Stomach (tissue), 9 donors: ENCODE measurements around the gene LCE2B. TPM values are rescaled to one million over a fixed set of nuclear protein-coding genes. Genes with fewer than 3 reads are reported as not detected.
"Not testable (repeated sequence)": the region's sequence is repeated elsewhere in the genome, so short reads cannot be mapped to it uniquely, and the experiment has no call there.

Experiments used
- DNase-seq, 2 donors: peaks; one replicate each; pipeline versions ENCODE4 v3.0.0 to v3.0.0-alpha.2; 2013 to 2019
- H3K27ac ChIP-seq, 5 donors: fragments of 200-600 bp in 4 of 5; sonication (generic) in 4 of 5; one replicate each; pipeline ENCODE4 v1.5.1; 2013 to 2019; ENCODE audit warnings: mild to moderate bottlenecking in 1 of 5, moderate library complexity in 1 of 5
- H3K27me3 ChIP-seq, 3 donors: fragments of 200-600 bp; sonication (generic); one replicate each; pipeline ENCODE4 v1.5.1; 2017 to 2019; ENCODE audit warnings: mixed run types in 1 of 3
- H3K36me3 ChIP-seq, 4 donors: fragments of 200-600 bp; sonication (generic); 1 replicate in 3 of 4; 2 replicates in 1 of 4; pipeline ENCODE4 v1.5.1; 2016 to 2019
- H3K4me1 ChIP-seq, 4 donors: fragments of 200-600 bp; sonication (generic); one replicate each; pipeline ENCODE4 v1.5.1; 2016 to 2019
- H3K4me3 ChIP-seq, 4 donors: fragments of 200-600 bp; sonication (generic) in 3 of 4; one replicate each; pipeline ENCODE4 v1.5.1; 2016 to 2019; ENCODE audit warnings: mild to moderate bottlenecking in 1 of 4
- H3K9me3 ChIP-seq, 4 donors: fragments of 200-600 bp; sonication (generic); one replicate each; pipeline ENCODE4 v1.5.1; 2016 to 2019
- EP300 ChIP-seq: sonication (generic); formaldehyde crosslinking; IDR thresholded peaks from one replicate; pipeline ENCODE4 v1.6.1; 2017; ENCODE audit warnings: antibody characterized with exemption
- POLR2A ChIP-seq, 4 donors: fragments of 450-650 bp; IDR thresholded peaks; one replicate each; pipeline ENCODE4 v1.6.1; 2016; ENCODE audit warnings: antibody characterized with exemption in 4 of 4, control low read depth in 2 of 4, mild to moderate bottlenecking in 1 of 4, moderate library complexity in 1 of 4
- POLR2AphosphoS5 ChIP-seq, 3 donors: sonication (generic); formaldehyde crosslinking; IDR thresholded peaks; one replicate each; pipeline ENCODE4 v1.6.1; 2016; ENCODE audit warnings: antibody characterized with exemption in 3 of 3
- WGBS, 5 donors: extraction: QIAGEN DNeasy Blood & Tissue Kit in 3 of 5; methylation state at CpG; one replicate each; pipeline versions ENCODE4 v1.1.5 to v1.1.7; 2013 to 2018; 5-methylcytosine and 5-hydroxymethylcytosine counted together
- intact Hi-C: fragments of 100-400 bp; cut with DNase I; formaldehyde crosslinking; loops from one replicate; pipeline ENCODE4 v1.15.1; 2023; ENCODE audit warnings: low total_unique reads
- polyA plus RNA-seq, 3 donors: library from polyadenylated mRNA; stranded (reverse); fragments of 200-250 nt; gene quantifications; one replicate each; pipeline ENCODE4 v1.2.3, GENCODE V29; 2013
- total RNA-seq, 5 donors: library from RNA; depleted of rRNA; stranded (reverse); fragments of >200 nt; gene quantifications; one replicate each; pipeline versions ENCODE4 v1.1.0 to v1.2.3, GENCODE V29; 2014 to 2016
- TF ChIP-seq, protein P1 (sequence below), 7 experiments: fragments of 450-650 bp in 4 of 7; fragments of 200-600 bp in 3 of 7; sonication (generic) in 3 of 7; IDR thresholded peaks; one replicate each; pipeline ENCODE4 v1.5.1; 2016 to 2019; ENCODE audit warnings: antibody characterized with exemption in 7 of 7, control low read depth in 2 of 7, mild to moderate bottlenecking in 1 of 7
- donor health status: healthy with polysubstance abuse.
- donor health status: Bipolar disorder and iron deficiency.
- donor health status: healthy.

LCE2B gene
- total and polyA plus RNA-seq, 8 donors = not detected

DNA sequence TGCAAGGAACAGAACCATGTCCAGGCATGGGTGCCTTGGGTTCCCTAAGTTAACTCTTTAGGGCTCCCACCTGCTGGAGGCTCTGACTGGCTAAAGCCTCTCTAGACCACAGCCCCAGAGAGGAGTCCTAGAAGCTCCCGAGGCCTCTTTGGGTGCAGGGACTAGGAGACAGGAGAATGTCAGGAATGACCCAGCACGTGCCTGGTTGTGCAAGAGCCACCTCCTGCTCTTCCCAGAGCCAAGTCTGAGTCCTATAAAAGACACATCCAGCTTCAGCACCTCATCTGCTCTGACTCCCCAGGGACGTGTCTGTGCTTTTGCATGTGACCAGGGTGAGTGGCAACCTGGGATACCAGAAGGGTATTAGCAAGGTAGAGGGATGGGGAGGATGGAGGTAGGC lies 22.8 kb upstream of the LCE2B start, which contains the start of gene LCE2D:
Gene LCE2D, plus strand, starts transcription at position 283 of the 400 bp plus-strand sequence. CDS start 726 bp downstream, outside the sequence.
- no peak within 1 kb of the TSS for H3K27ac ChIP-seq
- intact Hi-C loops = no loop called here
- H3K27me3 ChIP-seq = peaks cover 0 to 13% (median 0%) of the 10 kb centered on the region in 3 donors
- no peaks in the 10 kb centered on the region for H3K4me1 ChIP-seq
- H3K9me3 ChIP-seq = no peaks in the 10 kb centered on the region
- H3K4me3 ChIP-seq = no peak within 1 kb of the TSS
- WGBS, 5 donors = 59 to 72% (median 64%) methylated on average over 3 of the region's 3 CpGs
- no peaks in the 10 kb centered on the region for H3K36me3 ChIP-seq
- TF ChIP-seq, protein P1, sequence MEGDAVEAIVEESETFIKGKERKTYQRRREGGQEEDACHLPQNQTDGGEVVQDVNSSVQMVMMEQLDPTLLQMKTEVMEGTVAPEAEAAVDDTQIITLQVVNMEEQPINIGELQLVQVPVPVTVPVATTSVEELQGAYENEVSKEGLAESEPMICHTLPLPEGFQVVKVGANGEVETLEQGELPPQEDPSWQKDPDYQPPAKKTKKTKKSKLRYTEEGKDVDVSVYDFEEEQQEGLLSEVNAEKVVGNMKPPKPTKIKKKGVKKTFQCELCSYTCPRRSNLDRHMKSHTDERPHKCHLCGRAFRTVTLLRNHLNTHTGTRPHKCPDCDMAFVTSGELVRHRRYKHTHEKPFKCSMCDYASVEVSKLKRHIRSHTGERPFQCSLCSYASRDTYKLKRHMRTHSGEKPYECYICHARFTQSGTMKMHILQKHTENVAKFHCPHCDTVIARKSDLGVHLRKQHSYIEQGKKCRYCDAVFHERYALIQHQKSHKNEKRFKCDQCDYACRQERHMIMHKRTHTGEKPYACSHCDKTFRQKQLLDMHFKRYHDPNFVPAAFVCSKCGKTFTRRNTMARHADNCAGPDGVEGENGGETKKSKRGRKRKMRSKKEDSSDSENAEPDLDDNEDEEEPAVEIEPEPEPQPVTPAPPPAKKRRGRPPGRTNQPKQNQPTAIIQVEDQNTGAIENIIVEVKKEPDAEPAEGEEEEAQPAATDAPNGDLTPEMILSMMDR (IDR thresholded peaks at IDR 0.05) = no peak
- TF ChIP-seq POLR2AphosphoS5 (IDR thresholded peaks at IDR 0.05) (no peak), EP300 (no peak), POLR2A (IDR thresholded peaks at IDR 0.05) (no peak)
- DNase-seq = no peak

DNA sequence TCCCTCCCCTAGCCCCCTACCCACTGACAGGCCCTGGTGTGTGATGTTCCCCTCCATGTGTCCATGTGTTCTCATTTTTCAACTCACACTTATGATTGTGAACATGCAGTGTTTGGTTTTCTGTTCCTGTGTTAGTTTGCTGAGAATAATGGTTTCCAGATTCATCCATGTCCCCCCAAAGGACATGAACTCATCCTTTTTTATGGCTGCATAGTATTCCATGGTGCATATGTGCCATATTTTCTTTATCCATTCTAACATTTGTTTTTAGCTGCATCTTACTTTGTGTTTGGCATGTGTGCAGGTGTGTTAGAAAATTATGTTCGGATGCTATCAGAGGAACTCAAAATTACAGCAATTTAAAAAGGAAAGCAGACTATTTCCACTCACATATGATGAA lies 19.8 kb upstream of the LCE2B start:
- intact Hi-C loops, H3K9me3 ChIP-seq, DNase-seq, H3K4me1 ChIP-seq, H3K4me3 ChIP-seq, H3K36me3 ChIP-seq, H3K27ac ChIP-seq: not testable (repeated sequence)
- H3K27me3 ChIP-seq = peaks cover 0 to 13% (median 0%) of the 10 kb centered on the region in 3 donors
- WGBS, 5 donors = 87 to 95% (median 91%) methylated on average over 1 of the region's 1 CpG

DNA sequence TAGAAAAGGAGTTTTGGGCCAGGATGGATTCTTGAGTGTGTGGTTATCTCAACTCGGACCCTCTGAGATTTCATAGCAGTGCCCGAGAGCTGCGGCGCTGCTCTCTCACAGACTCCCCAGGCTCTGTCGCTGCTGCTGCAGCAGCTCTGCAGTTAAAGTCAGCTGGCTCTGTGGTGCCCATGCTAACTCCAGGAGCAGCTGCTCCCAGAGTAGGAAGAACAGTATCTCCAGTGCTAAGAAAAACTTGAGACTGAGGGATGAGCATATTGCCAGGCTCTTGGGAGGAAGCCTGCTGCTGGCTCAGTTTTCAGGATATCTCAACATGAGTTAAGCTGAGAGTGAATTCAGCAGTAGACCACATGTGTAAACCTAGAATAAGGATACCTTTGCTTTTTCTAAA lies 18.3 kb upstream of the LCE2B start:
- H3K4me3 ChIP-seq = no peak overlapping the region
- no peaks in the 10 kb centered on the region for H3K4me1 ChIP-seq
- no peak overlapping the region for H3K27ac ChIP-seq
- peaks cover 0 to 12% (median 0%) of the 10 kb centered on the region in 3 donors for H3K27me3 ChIP-seq
- WGBS, 5 donors = 83 to 97% (median 88%) methylated on average over 5 of the region's 5 CpGs
- TF ChIP-seq POLR2AphosphoS5 (IDR thresholded peaks at IDR 0.05) (no peak), EP300 (no peak), POLR2A (IDR thresholded peaks at IDR 0.05) (no peak)
- TF ChIP-seq, protein P1 (IDR thresholded peaks at IDR 0.05) = no peak
- H3K36me3 ChIP-seq = no peaks in the 10 kb centered on the region
- intact Hi-C loops = no loop called here
- DNase-seq = no peak
- H3K9me3 ChIP-seq = no peaks in the 10 kb centered on the region

DNA sequence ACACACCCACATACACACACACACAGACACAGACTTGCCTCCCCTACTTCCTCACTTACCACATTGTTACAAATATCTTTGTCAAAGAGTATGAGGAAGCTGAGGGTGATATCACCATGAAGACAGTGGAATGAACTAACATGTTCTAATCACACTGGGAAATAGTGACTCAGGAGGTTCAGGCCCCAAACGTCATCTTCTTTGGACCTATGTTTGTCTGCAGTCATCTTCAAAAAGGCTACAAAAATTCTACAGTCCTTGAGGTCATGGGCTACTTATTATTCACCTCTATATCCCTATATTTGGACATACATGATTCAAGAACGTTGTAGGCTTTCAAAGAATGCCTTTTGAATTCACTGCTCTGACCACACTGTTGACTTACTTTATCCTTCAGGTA lies 12.9 kb upstream of the LCE2B start:
- no peaks in the 10 kb centered on the region for H3K36me3 ChIP-seq
- H3K27ac ChIP-seq = no peak overlapping the region
- no peak overlapping the region for H3K4me3 ChIP-seq
- intact Hi-C loops = no loop called here
- no peaks in the 10 kb centered on the region for H3K9me3 ChIP-seq
- WGBS, 5 donors = 30 to 42% (median 31%) methylated on average over 2 of the region's 2 CpGs
- no peak for DNase-seq
- H3K4me1 ChIP-seq = no peaks in the 10 kb centered on the region
- H3K27me3 ChIP-seq = peaks cover 0 to 4% (median 0%) of the 10 kb centered on the region in 3 donors
- TF ChIP-seq POLR2A (IDR thresholded peaks at IDR 0.05) (no peak), EP300 (no peak), POLR2AphosphoS5 (IDR thresholded peaks at IDR 0.05) (no peak)
- TF ChIP-seq, protein P1 (IDR thresholded peaks at IDR 0.05) = no peak

DNA sequence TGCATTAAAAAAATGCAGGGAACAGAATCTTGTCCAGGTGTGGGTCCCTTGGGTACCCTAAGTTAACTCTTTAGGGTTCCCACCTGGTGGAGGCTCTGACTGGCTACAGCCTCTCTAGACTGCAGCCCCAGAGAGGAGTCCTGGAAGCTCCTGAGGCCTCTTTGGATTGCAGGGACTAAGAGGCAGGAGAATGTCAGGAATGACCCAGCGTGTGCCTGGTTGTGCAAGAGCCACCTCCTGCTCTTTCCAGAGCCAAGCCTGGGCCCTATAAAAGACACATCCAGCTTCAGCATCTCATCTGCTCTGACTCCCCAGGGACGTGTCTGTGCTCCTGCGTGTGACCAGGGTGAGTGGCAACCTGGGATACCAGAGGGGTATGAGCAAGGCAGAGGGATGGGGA lies 10.9 kb upstream of the LCE2B start, which contains the start of gene LCE2C:
Gene LCE2C, plus strand, starts transcription at position 297 of the 400 bp plus-strand sequence. CDS start 737 bp downstream, outside the sequence.
- 50 to 76% (median 67%) methylated on average over 2 to 3 of the region's 3 CpGs for WGBS, 5 donors
- H3K4me3 ChIP-seq, H3K36me3 ChIP-seq: not testable (repeated sequence)

More for the DNA sequence above, 10.9 kb upstream of the LCE2B start, which contains the start of gene LCE2C:
- H3K27ac ChIP-seq, H3K9me3 ChIP-seq, H3K4me1 ChIP-seq, DNase-seq, intact Hi-C loops, H3K27me3 ChIP-seq: not testable (repeated sequence)
